ENCODE data around the gene ZNF69.
"Not testable (repeated sequence)": the region's sequence is repeated elsewhere in the genome, so short reads cannot be mapped to it uniquely, and the experiment has no call there.

Gene ZNF69

GRCh38 chr19:11860721-11861120 is 26.9 kb upstream of the ZNF69 start:
- no peak overlapping the region for H4K8ac ChIP-seq (ENCODE audit: low read depth, low read length)
- H3K9ac ChIP-seq (ENCODE audit: low read depth, low read length, poor library complexity), result no peak overlapping the region
- no peak overlapping the region for H2BK120ac ChIP-seq (ENCODE audit: low read depth, low read length)
- no peaks in the 10 kb centered on the region for H3K4me1 ChIP-seq (ENCODE audit: control insufficient read depth in 2 of 2, insufficient read depth in 1 of 2, low read depth in 1 of 2, low read length in 2 of 2)
- H4K91ac ChIP-seq (ENCODE audit: low read depth, low read length, poor library complexity), result no peak overlapping the region
- DNase-seq (ENCODE audit: low spot score), result no peak
- H3K4ac ChIP-seq (ENCODE audit: low read length), result no peak overlapping the region
- H3K79me1 ChIP-seq (ENCODE audit: low read depth, low read length), result no peaks in the 10 kb centered on the region
- no peaks in the 10 kb centered on the region for H3K27me3 ChIP-seq (ENCODE audit: control insufficient read depth in 3 of 3, insufficient read depth in 3 of 3, low read depth in 1 of 3, low read length in 3 of 3)
- H2AK5ac ChIP-seq (ENCODE audit: low read depth, low read length), result no peak overlapping the region
- H3K9me3 ChIP-seq (replicated peaks in 1 of 2; ENCODE audit: control insufficient read depth in 2 of 2, insufficient read depth in 1 of 2, low read depth in 1 of 2, low read length in 2 of 2), result peaks cover 5 to 12% of the 10 kb centered on the region in 2 donors
- no peak overlapping the region for H3K18ac ChIP-seq (ENCODE audit: low read length)
- no peaks in the 10 kb centered on the region for H3K36me3 ChIP-seq (replicated peaks in 1 of 2; ENCODE audit: control insufficient read depth in 2 of 2, insufficient read depth in 2 of 2, low read length in 2 of 2)
- H2BK5ac ChIP-seq (ENCODE audit: low read length), result no peak overlapping the region
- H3K27ac ChIP-seq (replicated peaks; ENCODE audit: low read length), result no peak overlapping the region
- H2BK15ac ChIP-seq (ENCODE audit: low read length), result no peak overlapping the region
- H3K4me2 ChIP-seq (ENCODE audit: insufficient read depth, low read length, poor library complexity, severe bottlenecking), result no peak overlapping the region
- no peak overlapping the region for H2BK12ac ChIP-seq (ENCODE audit: low read length)
- H3K14ac ChIP-seq (ENCODE audit: low read length), result no peak overlapping the region
- no CpG with 5 or more reads among the region's 7 CpGs for WGBS, 2 donors (ENCODE audit: extremely low coverage in 2 of 2, insufficient read length in 2 of 2, insufficient replicate concordance in 1 of 2)
- H3K4me3 ChIP-seq (ENCODE audit: low read length in 2 of 2), result no peak overlapping the region
- H2AFZ ChIP-seq (ENCODE audit: low read length), result no peak overlapping the region
- H3K23ac ChIP-seq (ENCODE audit: low read depth, low read length, poor library complexity), result no peak overlapping the region

- no peak overlapping the region for H3K4me3 ChIP-seq (ENCODE audit: low read length in 2 of 2)
- no peak overlapping the region for H2BK15ac ChIP-seq (ENCODE audit: low read length)
- no peak overlapping the region for H3K18ac ChIP-seq (ENCODE audit: low read length)
- H4K8ac ChIP-seq (ENCODE audit: low read depth, low read length), result no peak overlapping the region
- no peak overlapping the region for H2BK5ac ChIP-seq (ENCODE audit: low read length)
- no peak overlapping the region for H4K91ac ChIP-seq (ENCODE audit: low read depth, low read length, poor library complexity)
- no peak overlapping the region for H2AFZ ChIP-seq (ENCODE audit: low read length)
- H2AK5ac ChIP-seq (ENCODE audit: low read depth, low read length), result no peak overlapping the region
- no peak overlapping the region for H3K23ac ChIP-seq (ENCODE audit: low read depth, low read length, poor library complexity)
- H2BK120ac ChIP-seq (ENCODE audit: low read depth, low read length), result no peak overlapping the region
- no peaks in the 10 kb centered on the region for H3K27me3 ChIP-seq (ENCODE audit: control insufficient read depth in 3 of 3, insufficient read depth in 3 of 3, low read depth in 1 of 3, low read length in 3 of 3)
- H3K27ac ChIP-seq (replicated peaks; ENCODE audit: low read length), result no peak overlapping the region
- no peaks in the 10 kb centered on the region for H3K79me1 ChIP-seq (ENCODE audit: low read depth, low read length)
- H3K9ac ChIP-seq (ENCODE audit: low read depth, low read length, poor library complexity), result no peak overlapping the region
- no peak for DNase-seq (ENCODE audit: low spot score)
- no peak overlapping the region for H3K14ac ChIP-seq (ENCODE audit: low read length)
- no peak overlapping the region for H3K4me2 ChIP-seq (ENCODE audit: insufficient read depth, low read length, poor library complexity, severe bottlenecking)
- no peak overlapping the region for H3K4ac ChIP-seq (ENCODE audit: low read length)
- no peak overlapping the region for H2BK12ac ChIP-seq (ENCODE audit: low read length)
- WGBS, 2 donors (ENCODE audit: extremely low coverage in 2 of 2, insufficient read length in 2 of 2, insufficient replicate concordance in 1 of 2), result no CpG with 5 or more reads among the region's 2 CpGs
- no peaks in the 10 kb centered on the region for H3K4me1 ChIP-seq (ENCODE audit: control insufficient read depth in 2 of 2, insufficient read depth in 1 of 2, low read depth in 1 of 2, low read length in 2 of 2)
- no peaks in the 10 kb centered on the region for H3K36me3 ChIP-seq (replicated peaks in 1 of 2; ENCODE audit: control insufficient read depth in 2 of 2, insufficient read depth in 2 of 2, low read length in 2 of 2)
- peaks cover 5 to 12% of the 10 kb centered on the region in 2 donors for H3K9me3 ChIP-seq (replicated peaks in 1 of 2; ENCODE audit: control insufficient read depth in 2 of 2, insufficient read depth in 1 of 2, low read depth in 1 of 2, low read length in 2 of 2)
These were observed 26.3 kb upstream of the ZNF69 start for GRCh38 chr19:11861301-11861700.

- H4K8ac ChIP-seq (ENCODE audit: low read depth, low read length); H3K27ac ChIP-seq (replicated peaks; ENCODE audit: low read length); H3K4me3 ChIP-seq (ENCODE audit: low read length in 2 of 2); H3K4me2 ChIP-seq (ENCODE audit: insufficient read depth, low read length, poor library complexity, severe bottlenecking); H3K23ac ChIP-seq (ENCODE audit: low read depth, low read length, poor library complexity); H3K79me1 ChIP-seq (ENCODE audit: low read depth, low read length); H3K27me3 ChIP-seq (ENCODE audit: control insufficient read depth in 3 of 3, insufficient read depth in 3 of 3, low read depth in 1 of 3, low read length in 3 of 3); H2AK5ac ChIP-seq (ENCODE audit: low read depth, low read length); H2AFZ ChIP-seq (ENCODE audit: low read length); H3K4ac ChIP-seq (ENCODE audit: low read length); H2BK5ac ChIP-seq (ENCODE audit: low read length); H3K18ac ChIP-seq (ENCODE audit: low read length); H4K91ac ChIP-seq (ENCODE audit: low read depth, low read length, poor library complexity); H3K4me1 ChIP-seq (ENCODE audit: control insufficient read depth in 2 of 2, insufficient read depth in 1 of 2, low read depth in 1 of 2, low read length in 2 of 2); DNase-seq (ENCODE audit: low spot score); H2BK120ac ChIP-seq (ENCODE audit: low read depth, low read length); H3K14ac ChIP-seq (ENCODE audit: low read length); H2BK12ac ChIP-seq (ENCODE audit: low read length); H3K9ac ChIP-seq (ENCODE audit: low read depth, low read length, poor library complexity); H2BK15ac ChIP-seq (ENCODE audit: low read length); H3K36me3 ChIP-seq (replicated peaks in 1 of 2; ENCODE audit: control insufficient read depth in 2 of 2, insufficient read depth in 2 of 2, low read length in 2 of 2): not testable (repeated sequence)
- H3K9me3 ChIP-seq (replicated peaks in 1 of 2; ENCODE audit: control insufficient read depth in 2 of 2, insufficient read depth in 1 of 2, low read depth in 1 of 2, low read length in 2 of 2), result peaks cover 13 to 32% of the 10 kb centered on the region in 2 donors
- WGBS, 2 donors (ENCODE audit: extremely low coverage in 2 of 2, insufficient read length in 2 of 2, insufficient replicate concordance in 1 of 2), result no CpG with 5 or more reads among the region's 4 CpGs
These were observed 19.8 kb upstream of the ZNF69 start for GRCh38 chr19:11867766-11868165.

- Histone ChIP-seq H2BK12ac (ENCODE audit: low read length) (no peak overlapping the region), H2AK5ac (ENCODE audit: low read depth, low read length) (no peak overlapping the region), H3K23ac (ENCODE audit: low read depth, low read length, poor library complexity) (no peak overlapping the region), H4K91ac (ENCODE audit: low read depth, low read length, poor library complexity) (no peak overlapping the region), H3K79me1 (ENCODE audit: low read depth, low read length) (no peaks in the 10 kb centered on the region), H3K4ac (ENCODE audit: low read length) (no peak overlapping the region), H2BK5ac (ENCODE audit: low read length) (no peak overlapping the region), H3K27me3 (ENCODE audit: control insufficient read depth in 3 of 3, insufficient read depth in 3 of 3, low read depth in 1 of 3, low read length in 3 of 3) (no peaks in the 10 kb centered on the region), H3K14ac (ENCODE audit: low read length) (no peak overlapping the region), H3K4me1 (ENCODE audit: control insufficient read depth in 2 of 2, insufficient read depth in 1 of 2, low read depth in 1 of 2, low read length in 2 of 2) (no peaks in the 10 kb centered on the region), H3K4me3 (ENCODE audit: low read length in 2 of 2) (no peak overlapping the region), H3K9ac (ENCODE audit: low read depth, low read length, poor library complexity) (no peak overlapping the region), H3K18ac (ENCODE audit: low read length) (no peak overlapping the region), H3K9me3 (replicated peaks in 1 of 2; ENCODE audit: control insufficient read depth in 2 of 2, insufficient read depth in 1 of 2, low read depth in 1 of 2, low read length in 2 of 2) (peaks cover 14 to 31% of the 10 kb centered on the region in 2 donors), H2BK15ac (ENCODE audit: low read length) (no peak overlapping the region), H3K27ac (replicated peaks; ENCODE audit: low read length) (no peak overlapping the region), H3K4me2 (ENCODE audit: insufficient read depth, low read length, poor library complexity, severe bottlenecking) (no peak overlapping the region), H3K36me3 (replicated peaks in 1 of 2; ENCODE audit: control insufficient read depth in 2 of 2, insufficient read depth in 2 of 2, low read length in 2 of 2) (peaks cover 0 to 1% of the 10 kb centered on the region in 2 donors), H4K8ac (ENCODE audit: low read depth, low read length) (no peak overlapping the region), H2BK120ac (ENCODE audit: low read depth, low read length) (no peak overlapping the region), H2AFZ (ENCODE audit: low read length) (no peak overlapping the region)
- DNase-seq (ENCODE audit: low spot score), result no peak
- no CpG with 5 or more reads among the region's 8 CpGs for WGBS, 2 donors (ENCODE audit: extremely low coverage in 2 of 2, insufficient read length in 2 of 2, insufficient replicate concordance in 1 of 2)
These were observed 19.4 kb upstream of the ZNF69 start for GRCh38 chr19:11868188-11868587.

All from neuronal stem cell (in vitro differentiated cells).